ENCODE data around the gene GPX2. TPM values are rescaled to one million over a fixed set of nuclear protein-coding genes. Genes with fewer than 3 reads are reported as not detected.
"Not testable (repeated sequence)": the region's sequence is repeated elsewhere in the genome, so short reads cannot be mapped to it uniquely, and the experiment has no call there.

GPX2 gene
- total RNA-seq, 1 experiment from 2014 or later, result 0.15 TPM

DNA sequence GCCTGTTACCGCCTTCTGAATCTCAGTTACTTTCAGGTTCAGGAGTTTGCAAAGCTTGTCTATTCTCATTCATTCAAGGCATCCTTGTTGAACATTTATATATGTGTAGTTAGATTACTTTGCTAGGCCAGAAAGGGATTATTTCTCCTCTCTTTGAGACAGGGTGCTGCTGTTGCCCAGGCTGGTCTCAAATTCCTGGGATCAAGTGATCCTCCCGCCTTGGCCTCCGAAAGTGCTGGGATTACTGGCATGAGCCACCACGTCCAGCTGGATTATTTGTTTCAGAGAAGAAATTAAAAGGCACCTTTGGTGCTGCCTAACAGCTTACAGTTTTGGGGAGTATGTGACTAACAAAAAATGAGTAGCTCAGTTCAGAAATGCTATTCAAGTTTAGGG, 27.5 kb downstream of the GPX2 start:
- no TSS peak for BruUV-seq (replicated peaks)
- Histone ChIP-seq H3K9me3 (ENCODE audit: control insufficient read depth, insufficient read depth, low read depth, low read length) (no peaks in the 10 kb centered on the region), H3K4me3 (ENCODE audit: low read depth in 2 of 2, low read length in 2 of 2) (peak overlapping the region; percentile 90 to 92), H3K36me3 (ENCODE audit: control insufficient read depth, insufficient read depth, low read length) (peaks cover 5% of the 10 kb centered on the region; the same call in 1 of the 2 replicates), H3K27ac (ENCODE audit: low read length) (peak overlapping the region; percentile 90), H3K27me3 (ENCODE audit: control insufficient read depth, insufficient read depth, low read length) (no peaks in the 10 kb centered on the region), H3K4me1 (ENCODE audit: control insufficient read depth, insufficient read depth, low read length) (peaks cover 5% of the 10 kb centered on the region; the same call in 1 of the 2 replicates)
- no peak for ATAC-seq
- ChIA-PET POLR2A (interaction anchor here (0.6 to 0.7 kb wide), 5 partner anchors 17 to 174 kb away, joined by 3 to 6 read pairs (median 5); no protein-coding TSS in a partner anchor), CTCF (no interaction called here)
- in situ Hi-C loops (cut with HindIII; ENCODE audit: low pct_unique_long_range_greater_than_20kb, low sequenced_read_pairs) (no loop called here), intact Hi-C loops (cut with micrococcal nuclease; ENCODE audit: unreplicated experiment) (no loop called here)
- DNase-seq (ENCODE audit: low read depth, low spot score), result no peak
- TF ChIP-seq, protein P1, sequence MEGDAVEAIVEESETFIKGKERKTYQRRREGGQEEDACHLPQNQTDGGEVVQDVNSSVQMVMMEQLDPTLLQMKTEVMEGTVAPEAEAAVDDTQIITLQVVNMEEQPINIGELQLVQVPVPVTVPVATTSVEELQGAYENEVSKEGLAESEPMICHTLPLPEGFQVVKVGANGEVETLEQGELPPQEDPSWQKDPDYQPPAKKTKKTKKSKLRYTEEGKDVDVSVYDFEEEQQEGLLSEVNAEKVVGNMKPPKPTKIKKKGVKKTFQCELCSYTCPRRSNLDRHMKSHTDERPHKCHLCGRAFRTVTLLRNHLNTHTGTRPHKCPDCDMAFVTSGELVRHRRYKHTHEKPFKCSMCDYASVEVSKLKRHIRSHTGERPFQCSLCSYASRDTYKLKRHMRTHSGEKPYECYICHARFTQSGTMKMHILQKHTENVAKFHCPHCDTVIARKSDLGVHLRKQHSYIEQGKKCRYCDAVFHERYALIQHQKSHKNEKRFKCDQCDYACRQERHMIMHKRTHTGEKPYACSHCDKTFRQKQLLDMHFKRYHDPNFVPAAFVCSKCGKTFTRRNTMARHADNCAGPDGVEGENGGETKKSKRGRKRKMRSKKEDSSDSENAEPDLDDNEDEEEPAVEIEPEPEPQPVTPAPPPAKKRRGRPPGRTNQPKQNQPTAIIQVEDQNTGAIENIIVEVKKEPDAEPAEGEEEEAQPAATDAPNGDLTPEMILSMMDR (IDR thresholded peaks at IDR 0.05), result no peak

DNA sequence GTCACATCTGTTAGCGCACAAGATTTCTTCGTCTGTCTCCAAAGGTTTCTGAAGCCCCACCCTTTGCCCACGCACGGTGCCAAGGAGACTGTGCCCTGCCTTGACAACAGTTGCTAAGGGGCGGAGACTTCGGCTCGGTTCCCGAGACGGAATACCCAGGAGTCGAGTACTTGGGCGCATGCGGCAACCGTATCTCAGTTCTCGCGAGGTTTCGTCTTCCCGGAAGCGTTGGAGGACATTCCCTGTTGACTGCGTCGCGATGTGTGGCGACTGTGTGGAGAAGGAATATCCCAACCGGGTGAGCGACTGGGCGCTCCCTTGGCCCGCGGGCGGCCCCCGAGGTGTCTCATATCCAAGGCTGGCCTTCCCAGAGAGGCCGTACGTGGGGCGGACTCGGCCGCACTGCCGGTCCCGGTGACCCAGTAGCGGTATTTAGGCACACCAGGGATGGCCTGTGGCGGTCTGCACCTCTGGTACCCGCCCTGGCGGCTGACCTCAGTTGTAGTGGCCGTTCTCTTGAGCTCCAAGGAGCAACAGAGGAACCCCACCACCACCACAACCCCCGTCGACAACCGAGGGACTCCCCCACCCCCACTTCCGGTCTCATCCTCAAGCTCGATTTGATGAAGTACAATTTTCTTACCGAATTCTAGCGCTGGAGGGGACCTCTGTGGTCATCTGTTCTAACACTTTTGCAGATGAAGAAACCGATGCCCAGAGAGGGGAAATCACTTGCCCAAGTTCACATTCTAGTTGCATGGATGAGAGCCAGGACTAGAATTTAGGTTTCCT, 28.1 kb downstream of the GPX2 start, which contains the start of gene CHURC1:
TSS of gene CHURC1 (plus strand) at position 219 of the 792 bp plus-strand sequence. CDS start at position 260, 41 bp downstream.
- ChIA-PET CTCF (no interaction called here), POLR2A (interaction anchor here (0.6 to 0.7 kb wide), 5 partner anchors 18 to 173 kb away, joined by 3 to 6 read pairs (median 5); no protein-coding TSS in a partner anchor)
- no peaks in the 10 kb centered on the region for H3K9me3 ChIP-seq (ENCODE audit: control insufficient read depth, insufficient read depth, low read depth, low read length)
- DNase-seq (ENCODE audit: low read depth, low spot score), result peak; percentile 94
- peak; percentile 100 for ATAC-seq
- H3K4me3 ChIP-seq (ENCODE audit: low read depth in 2 of 2, low read length in 2 of 2), result peak within 1 kb of the TSS; percentile 90 to 92
- intact Hi-C loops (cut with micrococcal nuclease; ENCODE audit: unreplicated experiment) (no loop called here), in situ Hi-C loops (cut with HindIII; ENCODE audit: low pct_unique_long_range_greater_than_20kb, low sequenced_read_pairs) (no loop called here)
- H3K36me3 ChIP-seq (ENCODE audit: control insufficient read depth, insufficient read depth, low read length), result peaks cover 5% of the 10 kb centered on the region; the same call in 1 of the 2 replicates
- TF ChIP-seq TCF7L2 (IDR thresholded peaks at IDR 0.05; ENCODE audit: low read depth, low read length), result no peak
- TF ChIP-seq, protein P2, sequence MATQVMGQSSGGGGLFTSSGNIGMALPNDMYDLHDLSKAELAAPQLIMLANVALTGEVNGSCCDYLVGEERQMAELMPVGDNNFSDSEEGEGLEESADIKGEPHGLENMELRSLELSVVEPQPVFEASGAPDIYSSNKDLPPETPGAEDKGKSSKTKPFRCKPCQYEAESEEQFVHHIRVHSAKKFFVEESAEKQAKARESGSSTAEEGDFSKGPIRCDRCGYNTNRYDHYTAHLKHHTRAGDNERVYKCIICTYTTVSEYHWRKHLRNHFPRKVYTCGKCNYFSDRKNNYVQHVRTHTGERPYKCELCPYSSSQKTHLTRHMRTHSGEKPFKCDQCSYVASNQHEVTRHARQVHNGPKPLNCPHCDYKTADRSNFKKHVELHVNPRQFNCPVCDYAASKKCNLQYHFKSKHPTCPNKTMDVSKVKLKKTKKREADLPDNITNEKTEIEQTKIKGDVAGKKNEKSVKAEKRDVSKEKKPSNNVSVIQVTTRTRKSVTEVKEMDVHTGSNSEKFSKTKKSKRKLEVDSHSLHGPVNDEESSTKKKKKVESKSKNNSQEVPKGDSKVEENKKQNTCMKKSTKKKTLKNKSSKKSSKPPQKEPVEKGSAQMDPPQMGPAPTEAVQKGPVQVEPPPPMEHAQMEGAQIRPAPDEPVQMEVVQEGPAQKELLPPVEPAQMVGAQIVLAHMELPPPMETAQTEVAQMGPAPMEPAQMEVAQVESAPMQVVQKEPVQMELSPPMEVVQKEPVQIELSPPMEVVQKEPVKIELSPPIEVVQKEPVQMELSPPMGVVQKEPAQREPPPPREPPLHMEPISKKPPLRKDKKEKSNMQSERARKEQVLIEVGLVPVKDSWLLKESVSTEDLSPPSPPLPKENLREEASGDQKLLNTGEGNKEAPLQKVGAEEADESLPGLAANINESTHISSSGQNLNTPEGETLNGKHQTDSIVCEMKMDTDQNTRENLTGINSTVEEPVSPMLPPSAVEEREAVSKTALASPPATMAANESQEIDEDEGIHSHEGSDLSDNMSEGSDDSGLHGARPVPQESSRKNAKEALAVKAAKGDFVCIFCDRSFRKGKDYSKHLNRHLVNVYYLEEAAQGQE (IDR thresholded peaks at IDR 0.05; ENCODE audit: insufficient read depth in 1 of 2, low read depth in 2 of 2, low read length in 1 of 2), result no peak
- TF ChIP-seq SIN3A (IDR thresholded peaks at IDR 0.05; ENCODE audit: borderline replicate concordance, insufficient read depth, low read depth, low read length), result peak; percentile 84
- peak; percentile 90 for TF ChIP-seq POLR2AphosphoS5 (IDR thresholded peaks at IDR 0.05; ENCODE audit: low read depth, low read length)
- TF ChIP-seq, protein P1 (IDR thresholded peaks at IDR 0.05), result no peak
- H3K27ac ChIP-seq (ENCODE audit: low read length), result peak within 1 kb of the TSS; percentile 90
- H3K4me1 ChIP-seq (ENCODE audit: control insufficient read depth, insufficient read depth, low read length), result peaks cover 5% of the 10 kb centered on the region; the same call in 1 of the 2 replicates
- BruUV-seq (replicated peaks), result no TSS peak
- H3K27me3 ChIP-seq (ENCODE audit: control insufficient read depth, insufficient read depth, low read length), result no peaks in the 10 kb centered on the region

DNA sequence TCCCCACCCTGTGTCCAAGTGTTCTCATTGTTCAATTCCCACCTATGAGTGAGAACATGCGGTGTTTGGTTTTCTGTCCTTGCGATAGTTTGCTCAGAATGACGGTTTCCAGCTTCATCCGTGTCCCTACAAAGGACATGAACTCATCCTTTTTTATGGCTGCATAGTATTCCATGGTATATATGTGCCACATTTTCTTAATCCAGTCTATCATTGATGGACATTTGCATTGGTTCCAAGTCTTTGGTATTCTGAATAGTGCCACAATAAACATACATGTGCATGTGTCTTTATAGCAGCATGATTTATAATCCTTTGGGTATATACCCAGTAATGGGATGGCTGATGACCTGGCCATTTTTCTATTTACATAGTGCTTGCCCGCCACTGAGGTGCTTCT, 29.1 kb downstream of the GPX2 start:
- DNase-seq (ENCODE audit: low read depth, low spot score); in situ Hi-C loops (cut with HindIII; ENCODE audit: low pct_unique_long_range_greater_than_20kb, low sequenced_read_pairs); H3K27ac ChIP-seq (ENCODE audit: low read length); POLR2A ChIA-PET; ATAC-seq; H3K4me1 ChIP-seq (ENCODE audit: control insufficient read depth, insufficient read depth, low read length); H3K9me3 ChIP-seq (ENCODE audit: control insufficient read depth, insufficient read depth, low read depth, low read length); CTCF ChIA-PET; BruUV-seq (replicated peaks); H3K36me3 ChIP-seq (ENCODE audit: control insufficient read depth, insufficient read depth, low read length); H3K27me3 ChIP-seq (ENCODE audit: control insufficient read depth, insufficient read depth, low read length); intact Hi-C loops (cut with micrococcal nuclease; ENCODE audit: unreplicated experiment): not testable (repeated sequence)
- H3K4me3 ChIP-seq (ENCODE audit: low read depth in 2 of 2, low read length in 2 of 2), result peak overlapping the region; percentile 90 to 92

Measured in Panc1 (cell line).